Putamen (tissue), 1 donor: ENCODE results near the gene BEST2.
"Not testable (repeated sequence)": the region's sequence is repeated elsewhere in the genome, so short reads cannot be mapped to it uniquely, and the experiment has no call there.

ENCODE experiments used
- DNase-seq: peaks from one replicate; pipeline ENCODE4 v3.0.0-alpha.2; 2016; ENCODE audit warnings: low spot score

BEST2 gene

DNA sequence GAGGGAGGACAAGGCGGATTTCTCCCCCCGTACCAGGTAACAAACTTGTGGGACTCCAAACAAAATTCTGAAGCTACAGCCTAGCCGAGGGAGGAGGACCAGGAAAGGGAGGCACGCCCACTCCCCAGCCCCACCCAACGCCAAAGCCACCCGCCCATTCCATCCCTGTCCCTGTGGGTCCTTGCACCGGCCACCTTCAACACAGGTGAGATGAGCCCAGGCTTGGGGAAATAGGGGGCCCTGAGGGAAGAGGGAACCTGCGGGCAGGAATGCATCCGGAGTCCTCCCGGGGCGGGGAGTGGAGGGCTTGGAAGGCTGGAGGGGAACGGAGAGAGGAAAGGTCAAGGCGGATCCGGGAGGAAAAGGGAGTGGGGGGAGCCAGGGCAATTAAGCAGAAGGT lies at the start of gene BEST2:
Gene BEST2, plus strand, starts transcription at position 157 of the 400 bp plus-strand sequence. CDS start 802 bp downstream, outside the sequence.
- DNase-seq: no peak

DNA sequence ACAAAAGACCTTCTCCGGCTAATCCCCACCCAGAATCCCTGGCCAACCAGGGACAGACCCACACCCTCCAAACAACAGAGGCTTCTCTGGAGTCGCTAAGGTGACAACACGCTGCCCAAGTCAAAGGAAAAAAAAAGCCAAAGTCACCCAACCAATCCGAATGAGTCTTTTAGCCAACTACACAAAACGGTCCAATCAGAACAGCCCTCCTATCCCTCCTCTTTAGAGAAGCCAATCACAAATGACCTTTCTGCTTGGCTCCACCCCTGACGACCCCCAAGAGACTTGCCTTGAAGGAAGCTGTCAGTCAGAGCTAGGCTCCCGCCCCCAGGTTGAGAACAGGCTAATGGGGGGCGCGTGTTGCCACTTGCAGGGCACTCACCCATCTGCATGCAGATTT lies 48.5 kb upstream of the BEST2 start:
- DNase-seq: no peak

DNA sequence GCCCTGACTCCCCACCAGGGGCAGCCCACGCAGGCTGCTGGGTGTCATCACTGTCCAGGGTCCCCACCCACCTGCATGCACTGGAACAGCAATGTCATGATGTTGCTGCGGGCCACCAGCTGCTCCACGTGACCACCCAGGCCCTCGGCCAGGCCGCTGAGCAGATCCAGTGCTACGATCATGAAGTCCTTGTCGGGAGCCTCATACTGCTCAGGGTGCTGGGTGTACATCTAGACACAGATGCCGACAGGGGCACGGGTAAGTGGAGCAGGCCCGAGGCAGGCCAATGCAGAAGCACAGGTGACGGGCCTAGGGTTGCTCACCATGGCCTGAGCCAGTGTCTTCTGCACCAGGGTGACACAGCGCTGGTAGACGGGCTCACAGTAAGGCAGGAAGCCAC lies 46.4 kb upstream of the BEST2 start:
- no peak for DNase-seq

DNA sequence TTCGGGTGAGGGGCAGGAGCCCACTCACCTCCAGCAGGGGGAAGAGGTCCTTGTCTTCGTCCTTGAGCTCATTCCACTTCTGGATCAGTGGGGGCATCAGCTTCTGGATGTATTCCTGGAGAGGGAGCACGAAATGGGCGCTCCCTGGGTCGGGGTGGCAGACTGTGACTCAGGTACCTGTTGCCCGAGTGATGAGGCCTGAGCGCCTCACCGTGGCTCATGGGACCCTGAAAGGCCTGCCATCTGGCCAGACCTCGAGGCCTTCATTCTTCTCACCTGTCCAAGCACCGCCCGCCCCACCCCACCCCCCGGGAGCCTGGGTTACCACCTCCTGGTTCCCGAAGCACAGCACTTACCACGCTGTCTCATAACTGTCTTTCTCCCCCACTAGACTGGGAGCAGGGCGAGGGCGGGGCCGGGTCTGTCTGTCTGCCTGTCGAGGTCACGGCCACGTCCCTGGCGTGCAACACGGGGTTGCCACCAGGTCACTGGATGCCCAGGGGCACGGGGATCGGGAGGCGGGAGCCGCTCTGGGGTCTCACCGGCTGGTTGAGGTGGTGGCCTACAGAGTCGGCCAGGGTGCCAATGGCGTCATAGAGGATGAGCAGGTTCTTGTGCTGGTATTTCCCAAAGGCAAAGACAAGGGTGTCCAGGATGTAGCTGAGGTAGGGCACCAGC lies 45.8 kb upstream of the BEST2 start:
- no peak for DNase-seq

DNA sequence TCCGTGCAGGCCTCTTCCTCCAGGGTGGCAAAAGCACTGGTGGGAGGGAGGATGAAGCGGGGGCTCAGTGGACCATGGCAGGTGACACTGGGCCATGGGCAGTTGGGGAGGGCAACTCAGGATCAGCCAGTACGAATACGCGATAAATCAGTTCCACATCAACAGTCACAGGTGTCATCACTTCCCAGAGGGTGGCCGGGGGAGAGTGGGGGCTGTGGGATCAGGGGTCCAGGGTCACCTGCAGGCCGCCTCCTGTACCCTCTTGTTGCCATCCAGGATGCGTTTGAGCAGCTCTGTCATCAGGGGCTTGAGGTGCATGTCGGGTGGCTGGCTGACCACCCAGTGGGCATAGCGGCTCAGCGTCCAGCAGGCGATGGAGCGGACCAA lies 45.3 kb upstream of the BEST2 start:
- no peak for DNase-seq

DNA sequence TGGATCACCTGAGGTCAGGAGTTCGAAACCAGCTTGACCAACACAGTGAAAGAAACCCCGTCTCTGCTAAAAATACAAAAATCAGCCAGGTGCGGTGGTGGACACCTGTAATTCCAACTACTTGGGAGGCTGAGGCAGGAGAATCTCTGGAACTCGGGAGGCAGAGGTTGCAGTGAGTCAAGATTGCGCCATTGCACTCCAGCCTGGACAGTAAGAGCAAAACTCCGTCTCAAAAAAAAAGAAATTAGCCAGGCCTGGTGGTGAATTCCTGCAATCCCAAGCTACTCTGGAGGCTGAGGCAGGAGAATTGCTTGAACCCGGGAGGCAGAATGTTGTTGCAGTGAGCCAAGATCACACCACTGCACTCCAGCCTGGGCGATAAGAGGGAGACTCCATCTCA lies 43.0 kb upstream of the BEST2 start:
- DNase-seq: no peak

DNA sequence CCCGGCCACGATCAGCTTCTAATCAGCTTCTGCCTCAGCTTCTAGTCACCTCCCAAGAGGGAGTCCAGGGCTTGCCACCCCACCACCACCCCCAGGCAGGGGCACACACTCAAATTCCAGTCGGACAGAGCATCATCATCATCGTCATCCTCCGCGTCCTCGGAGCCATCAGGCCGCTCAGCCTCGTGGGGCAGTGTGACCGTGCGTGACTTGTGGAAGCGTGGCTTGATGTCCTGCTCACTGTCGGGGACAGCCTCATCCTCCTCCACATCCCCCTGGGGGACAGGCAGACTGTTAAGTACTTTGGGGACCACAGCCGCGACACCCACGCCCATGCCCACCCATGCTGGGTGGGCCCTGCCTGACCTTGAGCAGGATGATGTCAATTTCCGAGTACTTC lies 40.4 kb upstream of the BEST2 start:
- no peak for DNase-seq

DNA sequence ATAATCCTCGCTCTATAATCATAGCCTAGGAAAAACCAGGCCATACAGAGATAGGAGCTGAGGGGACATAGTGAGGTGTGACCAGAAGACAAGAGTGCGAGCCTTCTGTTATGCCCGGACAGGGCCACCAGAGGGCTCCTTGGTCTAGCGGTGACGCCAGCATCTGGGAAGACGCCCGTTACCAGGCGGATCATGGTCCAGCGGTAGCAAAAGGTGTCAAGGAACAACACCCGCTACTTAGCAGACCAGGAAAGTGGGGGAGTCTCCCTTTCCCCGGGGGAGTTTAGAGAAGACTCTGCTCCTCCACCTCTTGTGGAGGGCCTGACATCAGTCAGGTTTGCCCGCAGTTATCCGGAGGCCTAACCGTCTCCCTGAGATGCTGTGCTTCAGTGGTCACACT lies 39.5 kb upstream of the BEST2 start:
- not testable (repeated sequence) for DNase-seq

DNA sequence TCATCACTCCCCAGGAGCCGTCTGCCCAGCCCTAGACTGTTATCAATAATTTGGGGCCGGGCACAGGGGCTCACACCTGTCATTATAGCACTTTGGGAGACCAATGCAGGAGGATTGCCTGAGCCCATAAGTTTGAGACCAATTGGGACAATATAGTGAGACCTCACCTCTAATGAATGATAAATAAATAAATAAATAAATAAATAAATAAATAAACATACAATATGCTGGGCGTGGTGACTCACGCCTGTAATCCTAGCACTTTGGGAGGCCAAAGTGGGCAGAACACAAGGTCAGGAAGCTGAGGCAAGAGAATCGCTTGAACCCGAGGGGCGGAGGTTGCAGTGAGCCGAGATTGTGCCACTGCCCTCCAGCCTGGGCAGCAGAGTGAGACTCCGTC lies 38.3 kb upstream of the BEST2 start:
- DNase-seq: not testable (repeated sequence)

DNA sequence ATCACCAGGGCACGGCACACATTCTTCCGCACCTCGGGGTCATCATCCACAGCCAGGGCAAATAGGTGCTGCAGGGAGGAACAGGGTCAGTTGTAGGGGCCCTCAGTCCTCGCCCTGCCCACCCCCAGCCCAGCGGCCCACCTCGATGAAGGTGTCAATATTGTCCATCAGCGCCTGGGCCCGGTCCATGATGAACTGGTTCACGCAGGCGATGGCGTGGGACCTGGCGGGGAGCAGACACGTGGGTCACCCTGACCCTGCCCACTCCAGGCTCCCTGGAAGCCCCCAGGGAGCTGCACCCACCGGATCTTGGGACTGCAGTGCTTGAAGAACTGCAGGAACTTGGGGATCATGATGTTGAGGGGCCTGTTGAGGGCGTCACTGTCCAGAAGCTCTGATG lies 36.5 kb upstream of the BEST2 start:
- DNase-seq: no peak

DNA sequence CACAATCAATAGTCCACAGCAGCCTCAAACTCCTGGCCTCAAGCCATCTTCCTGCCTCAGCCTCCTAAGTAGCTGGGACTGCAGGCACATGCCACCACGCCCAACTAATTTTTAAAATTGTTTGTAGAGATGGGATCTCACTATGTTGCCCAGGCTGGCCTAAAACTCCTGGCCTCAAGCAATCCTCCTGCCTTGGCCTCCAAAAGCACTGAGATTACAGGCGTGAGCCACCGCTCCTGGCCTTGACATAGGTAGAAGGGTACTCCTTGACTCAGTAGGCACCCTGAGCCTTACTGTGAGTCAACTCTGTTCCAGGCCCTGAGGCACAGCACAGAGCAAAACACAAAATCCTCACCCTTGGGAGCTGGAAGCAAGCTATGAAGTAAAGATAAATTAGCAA lies 35.7 kb upstream of the BEST2 start:
- no peak for DNase-seq

DNA sequence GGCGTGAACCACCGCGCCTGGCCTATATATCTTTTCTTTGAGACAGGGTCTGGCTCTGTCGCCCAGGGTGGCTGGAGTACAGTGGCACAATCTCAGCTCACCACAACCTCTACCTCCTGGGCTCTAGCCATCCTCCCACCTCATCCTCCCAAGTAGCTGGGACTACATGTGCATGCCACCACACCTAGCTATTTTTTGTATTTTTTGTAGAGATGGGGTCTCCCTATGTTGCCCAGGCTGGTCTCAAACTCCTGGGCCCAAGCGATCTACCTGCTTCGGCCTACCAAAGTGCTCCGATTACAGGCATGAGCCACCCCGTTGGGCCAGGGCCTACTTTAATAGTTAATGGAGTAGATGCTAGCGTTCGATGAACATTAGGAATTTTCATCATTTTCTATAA lies 31.3 kb upstream of the BEST2 start:
- no peak for DNase-seq

DNA sequence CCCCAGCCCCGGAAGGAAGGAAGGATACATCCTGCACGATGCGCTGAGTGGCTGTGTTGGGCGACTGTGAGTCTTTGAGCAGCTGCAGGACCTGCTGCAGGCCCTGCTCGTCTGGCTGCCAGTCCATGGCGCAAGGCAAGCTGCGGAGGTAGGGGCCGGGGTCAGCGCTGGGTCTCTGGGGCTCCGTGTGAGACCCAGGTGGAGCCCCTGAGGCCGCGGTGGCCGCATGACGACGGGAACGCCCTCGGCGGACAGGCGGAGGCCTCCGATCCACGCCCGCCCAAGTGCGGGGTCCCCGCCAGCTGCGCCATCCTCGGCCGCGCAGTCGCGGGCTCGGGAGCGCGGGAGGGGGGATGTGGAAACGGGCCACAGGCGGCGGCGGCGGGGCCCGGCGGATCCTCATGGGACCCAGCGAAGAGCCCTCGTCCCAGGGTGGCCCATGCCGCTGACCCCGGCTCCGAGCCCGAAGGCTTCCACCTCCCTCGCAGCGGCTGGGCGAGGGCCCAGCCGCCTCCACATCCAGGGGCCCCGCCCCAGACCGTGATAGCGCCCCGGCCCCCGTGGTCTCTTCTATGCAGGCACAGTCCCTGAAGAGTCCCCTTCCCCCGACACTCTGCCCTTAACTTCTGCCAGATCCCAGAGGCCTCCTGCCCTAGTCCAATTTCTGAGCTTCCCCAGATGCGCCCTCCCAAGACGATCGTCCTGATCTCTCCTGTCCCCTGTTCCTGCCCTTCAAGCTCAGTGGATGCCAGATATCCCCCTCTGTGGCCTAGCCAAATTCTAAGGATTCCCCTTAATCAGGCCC lies 30.5 kb upstream of the BEST2 start:
- no peak for DNase-seq

DNA sequence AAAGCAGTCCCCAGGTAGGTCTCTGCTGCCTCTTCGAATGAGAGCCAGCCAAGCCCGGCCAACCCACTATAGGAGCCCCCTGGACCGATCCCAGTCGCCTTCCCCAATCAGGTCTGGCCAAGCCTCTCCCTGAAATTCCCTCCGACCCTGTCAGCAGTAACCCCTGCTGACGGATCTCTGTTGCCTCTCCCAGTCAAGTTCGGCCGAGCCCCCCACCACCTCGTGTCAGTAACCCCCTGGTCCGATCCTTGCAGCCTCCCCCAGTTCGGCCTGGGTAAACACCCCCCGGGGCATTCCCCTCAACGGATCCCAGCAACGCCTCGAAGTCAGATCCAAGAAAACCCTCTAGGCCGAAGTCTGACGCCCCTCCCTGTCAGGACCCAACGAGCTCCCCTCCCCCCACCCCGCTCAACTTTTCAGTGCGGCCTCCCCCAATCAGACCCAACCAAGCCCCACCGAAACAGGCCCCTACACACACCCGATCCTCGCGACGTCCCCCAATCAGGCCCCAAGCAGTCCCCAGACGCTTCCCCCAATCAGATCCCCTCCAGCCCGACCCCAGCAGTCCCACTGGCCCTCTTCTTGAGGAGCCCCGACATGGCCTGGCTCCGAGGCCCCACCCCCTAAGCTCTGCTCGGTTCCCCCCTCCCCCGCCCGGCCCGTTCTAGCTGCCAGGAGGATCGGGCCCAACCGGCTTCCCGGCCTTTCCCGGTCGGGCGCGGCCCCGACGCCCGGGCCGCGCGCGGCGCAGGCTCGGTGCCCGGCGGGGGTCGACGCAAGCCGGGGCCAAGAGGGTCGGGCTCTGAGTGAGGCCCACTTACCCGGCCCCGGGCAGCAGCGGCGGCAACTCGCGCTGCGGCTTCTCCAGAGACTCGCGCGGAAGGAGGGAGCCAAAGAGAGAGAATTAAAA lies 29.7 kb upstream of the BEST2 start:
- peak; percentile 60 for DNase-seq

DNA sequence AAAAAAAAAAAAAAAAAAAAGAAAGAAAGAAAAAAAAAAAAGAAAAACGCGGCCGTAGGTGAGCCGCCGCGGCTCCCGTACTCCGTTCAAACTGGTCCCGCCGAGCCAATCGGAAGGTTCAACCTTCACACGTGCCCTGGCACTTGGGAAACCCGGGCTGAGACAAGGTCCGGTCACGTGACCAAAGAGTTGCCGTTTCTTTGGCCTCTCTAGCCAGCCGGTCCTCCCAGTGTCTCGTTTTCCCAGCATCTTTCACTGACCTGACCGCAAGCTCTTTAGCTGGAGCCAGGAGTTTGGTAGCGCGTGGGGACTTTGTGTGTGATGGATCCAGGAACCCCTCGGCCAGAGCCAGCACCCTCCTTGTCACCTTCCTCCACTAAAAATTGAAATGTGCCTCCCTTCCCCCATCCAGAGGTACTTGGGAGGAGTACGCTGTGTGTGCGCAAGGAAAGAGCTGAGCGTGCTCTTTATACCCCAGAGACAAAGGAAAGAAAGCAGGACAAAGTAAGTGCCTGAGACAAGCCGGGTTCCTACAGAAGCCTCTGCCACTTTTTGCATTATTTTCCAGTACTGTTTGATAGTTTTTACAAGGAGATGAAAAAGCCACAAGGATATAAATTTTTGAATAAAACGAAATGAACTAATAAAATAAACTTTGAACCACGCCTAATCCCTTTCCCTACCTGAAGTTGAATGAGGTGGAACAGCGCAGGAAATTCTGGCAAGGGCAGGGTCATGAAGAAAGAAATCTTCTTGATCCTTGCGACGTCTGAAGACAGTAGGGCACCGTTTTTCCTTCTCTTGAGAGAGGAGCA lies 28.8 kb upstream of the BEST2 start:
- peak; percentile 98 for DNase-seq

DNA sequence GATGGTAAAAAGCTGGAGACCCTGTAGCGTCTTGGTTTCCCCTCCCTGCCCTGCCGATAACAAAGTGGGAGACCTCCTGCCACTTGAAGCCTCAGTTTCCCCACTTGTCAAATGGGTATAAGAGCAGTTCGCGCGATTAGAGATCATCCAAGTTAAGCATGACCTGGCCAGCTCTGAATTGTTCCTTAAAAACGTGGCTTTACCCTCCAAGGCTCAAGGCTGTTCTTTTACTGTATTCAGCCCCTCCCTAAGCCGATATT lies 28.3 kb upstream of the BEST2 start:
- DNase-seq: no peak

DNA sequence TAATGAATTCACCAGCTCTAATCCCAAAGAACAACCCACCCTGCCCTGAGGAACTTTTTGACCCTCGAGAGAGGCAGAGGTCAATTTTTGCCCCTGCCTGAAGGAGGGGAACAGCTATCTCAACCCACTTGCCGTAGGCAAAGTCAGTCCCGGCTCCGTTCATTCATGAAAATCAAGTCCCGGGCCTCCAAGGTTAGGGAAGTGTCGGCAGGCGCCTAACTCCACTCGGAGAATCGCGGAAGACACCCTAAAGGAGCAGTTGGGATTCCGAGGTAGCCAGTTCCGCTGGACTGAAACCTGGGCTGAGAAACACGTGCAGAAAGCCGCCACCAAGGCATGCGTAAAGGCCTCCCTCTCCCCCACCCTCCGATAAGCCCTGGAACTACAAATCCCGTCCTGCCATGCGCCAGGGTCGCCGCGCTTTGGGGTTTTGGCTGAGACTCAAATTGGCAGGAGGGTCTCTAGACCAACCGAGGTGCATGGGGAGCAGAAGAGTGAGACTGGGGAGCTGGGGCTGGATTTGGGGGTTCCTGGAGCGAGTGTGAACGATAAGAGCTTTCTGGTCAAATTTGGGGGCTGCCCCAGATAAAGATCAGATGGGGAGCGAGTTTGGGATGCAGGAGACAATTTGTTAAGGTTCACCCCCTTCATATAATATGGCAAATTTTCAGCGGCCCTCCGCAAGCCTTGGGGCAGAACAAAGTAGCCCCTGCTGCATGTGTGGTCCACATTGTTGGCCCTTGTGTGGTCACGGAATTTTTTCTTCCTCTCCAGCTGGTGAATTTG lies 27.8 kb upstream of the BEST2 start, which contains the start of gene TNPO2:
Gene TNPO2, minus strand, starts transcription at position 292 of the 786 bp plus-strand sequence. CDS start 2,955 bp downstream, outside the sequence.
- DNase-seq: peak; percentile 65

DNA sequence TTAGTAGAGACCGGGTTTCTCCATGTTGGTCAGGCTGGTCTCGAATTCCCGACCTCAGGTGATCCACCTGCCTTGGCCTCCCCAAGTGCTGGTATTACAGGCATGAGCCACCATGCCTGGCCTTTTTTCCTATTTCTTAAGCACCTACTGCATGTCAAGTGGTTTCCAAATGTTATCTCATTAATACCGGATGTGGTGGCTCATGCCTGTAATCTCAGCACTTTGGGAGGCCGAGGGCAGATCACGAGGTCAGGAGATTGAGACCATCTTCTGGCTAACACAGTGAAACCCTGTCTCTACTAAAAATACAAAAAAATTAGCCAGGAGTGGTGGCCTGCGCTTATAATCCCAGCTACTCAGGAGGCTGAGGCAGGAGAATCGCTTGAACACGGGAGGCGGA lies 26.0 kb upstream of the BEST2 start:
- not testable (repeated sequence) for DNase-seq

DNA sequence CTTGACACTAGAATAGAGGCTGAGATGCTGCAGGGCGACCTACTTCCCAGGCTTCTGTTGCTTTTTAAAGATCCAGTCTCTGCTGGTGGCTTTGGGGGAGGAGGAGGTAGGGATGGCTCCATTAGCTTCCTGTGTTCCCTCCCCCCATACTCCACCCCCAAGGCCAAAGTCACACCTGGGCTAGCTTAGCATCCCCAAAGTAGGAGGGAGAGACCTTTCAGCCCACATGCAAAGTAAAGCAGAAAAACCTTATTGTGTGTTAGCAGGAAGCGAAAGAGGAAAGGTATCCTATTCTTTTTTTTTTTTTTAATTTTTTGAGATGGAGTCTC lies 24.6 kb upstream of the BEST2 start:
- no peak for DNase-seq

DNA sequence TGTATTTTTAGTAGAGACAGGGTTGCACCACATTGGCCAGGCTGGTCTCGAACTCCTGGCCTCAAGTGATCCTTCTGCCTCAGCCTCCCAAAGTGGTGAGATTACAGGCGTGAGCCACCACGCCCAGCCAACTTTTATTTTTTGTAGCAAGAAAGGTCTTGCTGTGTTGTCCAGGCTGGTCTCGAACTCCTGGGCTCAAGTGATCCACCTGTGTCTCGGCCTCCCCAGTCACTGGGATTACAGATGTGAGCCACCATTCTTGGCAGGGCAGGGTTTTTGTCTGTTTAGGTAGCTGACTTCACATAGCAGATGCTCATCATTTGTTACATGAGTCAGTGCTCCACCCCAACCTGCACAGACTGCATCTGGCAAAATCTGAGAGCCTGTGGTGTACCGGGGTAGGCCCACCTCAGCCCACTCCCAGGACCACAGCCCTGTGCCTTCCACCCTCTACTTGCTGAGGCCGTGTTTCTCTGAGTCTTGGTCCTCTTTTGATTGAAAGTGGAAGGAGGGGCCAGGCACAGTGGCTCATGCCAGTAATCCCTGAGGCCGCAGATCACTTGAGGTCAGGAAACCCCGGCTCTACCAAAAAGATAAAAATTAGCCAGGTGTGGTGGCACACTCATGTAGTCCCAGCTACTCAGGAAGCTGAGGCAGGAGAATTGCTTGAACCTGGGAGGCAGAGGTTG lies 23.7 kb upstream of the BEST2 start:
- no peak for DNase-seq

DNA sequence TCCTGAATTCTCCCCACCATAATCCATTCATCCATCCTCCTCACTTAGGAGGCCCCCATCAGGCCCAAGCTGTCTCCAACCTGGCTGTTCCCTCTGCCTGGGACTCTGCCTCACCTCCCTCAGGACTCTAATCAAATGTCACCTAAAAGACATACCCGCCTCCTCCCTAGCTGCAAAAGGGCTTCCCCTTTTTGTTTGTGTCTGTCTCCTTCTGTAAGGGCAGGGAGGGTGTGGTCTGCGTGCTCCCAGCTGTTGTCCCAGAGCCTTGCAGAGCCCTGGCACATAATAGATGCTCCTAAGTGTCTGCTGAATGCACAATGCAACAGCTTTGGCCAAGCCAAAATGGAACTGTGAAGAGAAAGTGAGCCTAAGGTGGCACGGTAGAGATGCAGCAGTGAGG lies 21.5 kb upstream of the BEST2 start:
- no peak for DNase-seq
